CD1c-positive myeloid dendritic cell (primary cell): ENCODE results near the gene PIK3CB.
A peak's percentile ranks its signal among the peaks of the same experiment; 100 is the strongest.

Experiments used
- DNase-seq: peaks from one replicate; pipeline ENCODE4 v3.0.0-alpha.2; 2016; ENCODE audit errors: extremely low spot score

Gene PIK3CB

GRCh38 chr3:138761002-138761401, 73.7 kb downstream of the PIK3CB start:
- no peak for DNase-seq

- no peak for DNase-seq
Observed at GRCh38 chr3:138748190-138748589, 86.5 kb downstream of the PIK3CB start.

GRCh38 chr3:138747225-138747624, 87.5 kb downstream of the PIK3CB start:
- DNase-seq: no peak

- DNase-seq: no peak
Observed at GRCh38 chr3:138740072-138740471, 94.7 kb downstream of the PIK3CB start.

- DNase-seq: no peak
Observed at GRCh38 chr3:138732456-138732855, 102.3 kb downstream of the PIK3CB start.

- DNase-seq: no peak
Observed at GRCh38 chr3:138726946-138727730, 107.6 kb downstream of the PIK3CB start.

GRCh38 chr3:138726042-138726441, 108.7 kb downstream of the PIK3CB start:
- peak; percentile 33 for DNase-seq

GRCh38 chr3:138725116-138725515, 109.6 kb downstream of the PIK3CB start:
- DNase-seq: no peak

- no peak for DNase-seq
Observed at GRCh38 chr3:138724443-138724842, 110.3 kb downstream of the PIK3CB start.

- DNase-seq: no peak
Observed at GRCh38 chr3:138718849-138719248, 115.9 kb downstream of the PIK3CB start.

GRCh38 chr3:138717348-138717747, 117.4 kb downstream of the PIK3CB start:
- DNase-seq: no peak

GRCh38 chr3:138712086-138712485, 122.6 kb downstream of the PIK3CB start:
- no peak for DNase-seq

- no peak for DNase-seq
Observed at GRCh38 chr3:138705675-138706074, 129.1 kb downstream of the PIK3CB start.

- no peak for DNase-seq
Observed at GRCh38 chr3:138696666-138697370, 137.9 kb downstream of the PIK3CB start.

- no peak for DNase-seq
Observed at GRCh38 chr3:138694287-138695007, 140.3 kb downstream of the PIK3CB start.

- no peak for DNase-seq
Observed at GRCh38 chr3:138692152-138692551, 142.6 kb downstream of the PIK3CB start.

GRCh38 chr3:138691351-138691750, 143.4 kb downstream of the PIK3CB start:
- DNase-seq: no peak

- no peak for DNase-seq
Observed at GRCh38 chr3:138690036-138690435, 144.7 kb downstream of the PIK3CB start.

GRCh38 chr3:138688871-138689299, 145.8 kb downstream of the PIK3CB start:
- no peak for DNase-seq

GRCh38 chr3:138687236-138687635, 147.5 kb downstream of the PIK3CB start:
- no peak for DNase-seq

GRCh38 chr3:138686771-138687221, 147.9 kb downstream of the PIK3CB start:
- no peak for DNase-seq

- DNase-seq: no peak
Observed at GRCh38 chr3:138684396-138684795, 150.3 kb downstream of the PIK3CB start.
